Osteoblast (primary cell): ENCODE measurements around the gene LPIN3. TPM values are rescaled to one million over a fixed set of nuclear protein-coding genes. Genes with fewer than 3 reads are reported as not detected.

Source experiments
- DNase-seq: peaks from one replicate; pipeline ENCODE4 v3.0.0; 2011; ENCODE audit warnings: low spot score, mixed read lengths; ENCODE audit not compliant: insufficient read length; ENCODE audit errors: missing footprints
- H2AFZ ChIP-seq: 2 replicates; pipeline ENCODE4 v1.6.0; 2011; ENCODE audit warnings: mild to moderate bottlenecking, low read length
- H3K27ac ChIP-seq: 2 replicates; pipeline ENCODE4 v1.5.1; 2011; ENCODE audit warnings: mild to moderate bottlenecking, low read depth, low read length, moderate library complexity
- H3K27me3 ChIP-seq: 2 replicates; pipeline ENCODE4 v1.6.0; 2012; ENCODE audit warnings: mild to moderate bottlenecking, control low read depth, inconsistent platforms, low read length, moderate library complexity; ENCODE audit not compliant: insufficient read depth
- H3K36me3 ChIP-seq: 2 replicates; pipeline ENCODE4 v1.5.1; 2011; ENCODE audit warnings: mild to moderate bottlenecking, low read length, control low read depth, moderate library complexity; ENCODE audit not compliant: insufficient read depth
- H3K4me1 ChIP-seq: 2 replicates; pipeline ENCODE4 v1.5.1; 2011; ENCODE audit warnings: mild to moderate bottlenecking, low read length, control low read depth, moderate library complexity; ENCODE audit not compliant: insufficient read depth
- H3K4me2 ChIP-seq: 2 replicates; pipeline ENCODE4 v1.6.0; 2011; ENCODE audit warnings: mild to moderate bottlenecking, low read length; ENCODE audit not compliant: insufficient read depth
- H3K4me3 ChIP-seq: fragments of 200-600 bp; sonication (generic); 3 replicates; pipeline ENCODE4 v1.5.1; 2012; ENCODE audit warnings: mild to moderate bottlenecking, low read length, inconsistent platforms; ENCODE audit not compliant: insufficient read depth
- H3K79me2 ChIP-seq: 2 replicates; pipeline ENCODE4 v1.6.0; 2012; ENCODE audit warnings: mild to moderate bottlenecking, low read length, control low read depth, inconsistent platforms; ENCODE audit not compliant: insufficient read depth
- H3K9me3 ChIP-seq: 2 replicates; pipeline ENCODE4 v1.5.1; 2011; ENCODE audit warnings: low read depth, low read length, control low read depth
- H4K20me1 ChIP-seq: 2 replicates; pipeline ENCODE4 v1.6.0; 2012; ENCODE audit warnings: mild to moderate bottlenecking, low read length, control low read depth; ENCODE audit not compliant: insufficient read depth
- total RNA-seq: library from RNA; depleted of rRNA; stranded (reverse); fragments of >200 nt; gene quantifications from 2 replicates; pipeline ENCODE4 v1.2.3, GENCODE V29; 2012
- TF ChIP-seq, protein P1 (sequence below): IDR thresholded peaks from 2 replicates; pipeline ENCODE4 v1.5.1; 2011; ENCODE audit warnings: mild to moderate bottlenecking, low read depth, low read length, moderate library complexity; ENCODE audit errors: extremely low read depth

The LPIN3 gene, protein sequence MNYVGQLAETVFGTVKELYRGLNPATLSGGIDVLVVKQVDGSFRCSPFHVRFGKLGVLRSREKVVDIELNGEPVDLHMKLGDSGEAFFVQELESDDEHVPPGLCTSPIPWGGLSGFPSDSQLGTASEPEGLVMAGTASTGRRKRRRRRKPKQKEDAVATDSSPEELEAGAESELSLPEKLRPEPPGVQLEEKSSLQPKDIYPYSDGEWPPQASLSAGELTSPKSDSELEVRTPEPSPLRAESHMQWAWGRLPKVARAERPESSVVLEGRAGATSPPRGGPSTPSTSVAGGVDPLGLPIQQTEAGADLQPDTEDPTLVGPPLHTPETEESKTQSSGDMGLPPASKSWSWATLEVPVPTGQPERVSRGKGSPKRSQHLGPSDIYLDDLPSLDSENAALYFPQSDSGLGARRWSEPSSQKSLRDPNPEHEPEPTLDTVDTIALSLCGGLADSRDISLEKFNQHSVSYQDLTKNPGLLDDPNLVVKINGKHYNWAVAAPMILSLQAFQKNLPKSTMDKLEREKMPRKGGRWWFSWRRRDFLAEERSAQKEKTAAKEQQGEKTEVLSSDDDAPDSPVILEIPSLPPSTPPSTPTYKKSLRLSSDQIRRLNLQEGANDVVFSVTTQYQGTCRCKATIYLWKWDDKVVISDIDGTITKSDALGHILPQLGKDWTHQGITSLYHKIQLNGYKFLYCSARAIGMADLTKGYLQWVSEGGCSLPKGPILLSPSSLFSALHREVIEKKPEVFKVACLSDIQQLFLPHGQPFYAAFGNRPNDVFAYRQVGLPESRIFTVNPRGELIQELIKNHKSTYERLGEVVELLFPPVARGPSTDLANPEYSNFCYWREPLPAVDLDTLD
- total RNA-seq = 9.0 and 10.3 TPM in 2 replicates

DNA sequence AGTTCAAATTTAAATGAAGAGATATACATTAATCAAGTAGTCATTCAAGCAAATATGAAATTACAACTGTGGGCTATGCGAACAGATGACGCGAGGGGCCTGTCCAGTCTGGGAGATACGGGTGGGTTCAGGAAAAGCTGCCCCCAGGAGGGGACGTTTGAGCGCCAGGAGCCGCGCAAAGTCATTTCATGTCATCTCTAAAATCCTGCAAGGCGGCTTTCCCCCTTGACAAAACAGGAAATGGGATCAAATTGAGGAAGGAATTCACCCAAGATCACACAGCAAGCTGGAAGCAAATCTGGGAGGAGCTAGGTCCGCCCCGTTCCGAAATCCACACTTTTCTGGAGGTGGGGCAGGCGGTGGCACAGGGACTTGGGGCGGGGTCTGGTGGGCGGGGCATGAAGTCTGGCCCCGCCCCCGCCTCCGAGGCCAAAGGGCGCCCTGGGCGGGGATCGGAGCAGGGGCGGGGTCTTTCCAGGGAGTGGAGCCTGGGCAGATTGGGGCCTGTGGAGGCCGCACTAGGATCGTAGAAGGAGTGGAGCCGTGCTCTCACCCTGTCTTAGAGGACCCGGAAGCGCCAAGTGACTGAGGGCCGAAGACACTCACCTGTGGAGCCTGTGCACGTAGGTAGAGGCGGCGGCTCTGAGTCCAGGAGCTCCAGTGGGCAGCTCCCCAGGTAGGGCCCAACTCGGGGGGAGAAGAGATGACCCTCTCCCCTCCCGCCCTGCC is at the start of gene LPIN3:
Gene LPIN3, plus strand, starts transcription at position 495 of the 729 bp plus-strand sequence. CDS start 4,983 bp downstream, outside the sequence.
- H3K4me1 ChIP-seq = peaks cover 10% of the 10 kb centered on the region
- H2AFZ ChIP-seq = peak within 1 kb of the TSS; percentile 99
- H3K27ac ChIP-seq = peak within 1 kb of the TSS; percentile 51
- H3K4me3 ChIP-seq = peak within 1 kb of the TSS; percentile 81
- no peaks in the 10 kb centered on the region for H3K27me3 ChIP-seq
- peaks cover 2% of the 10 kb centered on the region for H3K79me2 ChIP-seq
- TF ChIP-seq, protein P1, sequence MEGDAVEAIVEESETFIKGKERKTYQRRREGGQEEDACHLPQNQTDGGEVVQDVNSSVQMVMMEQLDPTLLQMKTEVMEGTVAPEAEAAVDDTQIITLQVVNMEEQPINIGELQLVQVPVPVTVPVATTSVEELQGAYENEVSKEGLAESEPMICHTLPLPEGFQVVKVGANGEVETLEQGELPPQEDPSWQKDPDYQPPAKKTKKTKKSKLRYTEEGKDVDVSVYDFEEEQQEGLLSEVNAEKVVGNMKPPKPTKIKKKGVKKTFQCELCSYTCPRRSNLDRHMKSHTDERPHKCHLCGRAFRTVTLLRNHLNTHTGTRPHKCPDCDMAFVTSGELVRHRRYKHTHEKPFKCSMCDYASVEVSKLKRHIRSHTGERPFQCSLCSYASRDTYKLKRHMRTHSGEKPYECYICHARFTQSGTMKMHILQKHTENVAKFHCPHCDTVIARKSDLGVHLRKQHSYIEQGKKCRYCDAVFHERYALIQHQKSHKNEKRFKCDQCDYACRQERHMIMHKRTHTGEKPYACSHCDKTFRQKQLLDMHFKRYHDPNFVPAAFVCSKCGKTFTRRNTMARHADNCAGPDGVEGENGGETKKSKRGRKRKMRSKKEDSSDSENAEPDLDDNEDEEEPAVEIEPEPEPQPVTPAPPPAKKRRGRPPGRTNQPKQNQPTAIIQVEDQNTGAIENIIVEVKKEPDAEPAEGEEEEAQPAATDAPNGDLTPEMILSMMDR = peak; percentile 1
- no peaks in the 10 kb centered on the region for H3K9me3 ChIP-seq
- no peaks in the 10 kb centered on the region for H4K20me1 ChIP-seq
- peak within 1 kb of the TSS; percentile 100 for H3K4me2 ChIP-seq
- peak; percentile 98 for DNase-seq
- H3K36me3 ChIP-seq = no peaks in the 10 kb centered on the region

DNA sequence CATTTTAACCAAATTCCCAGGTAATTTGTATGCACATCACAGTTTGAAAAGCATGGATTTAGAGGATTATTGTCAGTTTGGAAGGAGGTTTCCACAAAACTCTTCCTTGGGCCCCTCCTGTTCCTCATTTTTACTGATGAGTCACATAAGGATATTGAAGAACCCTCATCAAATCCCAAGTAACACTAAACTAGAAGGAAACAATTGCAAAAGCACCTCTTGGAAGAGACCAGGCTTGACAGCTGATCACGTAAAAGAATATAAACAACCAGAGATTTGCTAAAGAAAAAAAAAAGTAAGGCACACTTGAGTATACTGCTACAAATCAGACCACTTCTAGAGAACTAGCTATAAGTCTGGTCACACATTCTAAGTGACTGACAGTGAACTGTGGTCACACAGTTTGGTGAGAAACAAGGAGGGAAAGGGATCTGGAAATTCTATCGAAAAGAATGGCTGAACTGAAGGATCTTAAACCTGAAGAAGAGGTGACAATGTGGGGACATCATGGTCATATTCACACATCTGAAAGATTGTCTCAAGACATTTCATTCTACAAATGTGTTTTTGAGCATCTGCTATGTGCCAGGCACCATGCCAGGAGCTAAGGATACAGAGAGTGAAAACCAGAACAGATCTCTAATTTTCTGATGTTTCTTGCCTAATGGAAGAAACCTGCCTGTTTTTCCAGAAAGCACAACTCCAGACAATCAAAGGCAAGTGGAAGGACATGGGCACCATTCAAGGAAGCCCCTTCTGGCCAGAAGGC is 47.2 kb upstream of the LPIN3 start:
- Histone ChIP-seq H3K4me2 (no peak overlapping the region), H3K4me1 (peaks cover 10% of the 10 kb centered on the region), H3K79me2 (peaks cover 90% of the 10 kb centered on the region), H3K27ac (no peak overlapping the region), H2AFZ (no peak overlapping the region), H3K4me3 (no peak overlapping the region), H3K36me3 (no peaks in the 10 kb centered on the region), H3K27me3 (no peaks in the 10 kb centered on the region), H3K9me3 (no peaks in the 10 kb centered on the region), H4K20me1 (peaks cover 34% of the 10 kb centered on the region)
- no peak for DNase-seq
- TF ChIP-seq, protein P1 = no peak

DNA sequence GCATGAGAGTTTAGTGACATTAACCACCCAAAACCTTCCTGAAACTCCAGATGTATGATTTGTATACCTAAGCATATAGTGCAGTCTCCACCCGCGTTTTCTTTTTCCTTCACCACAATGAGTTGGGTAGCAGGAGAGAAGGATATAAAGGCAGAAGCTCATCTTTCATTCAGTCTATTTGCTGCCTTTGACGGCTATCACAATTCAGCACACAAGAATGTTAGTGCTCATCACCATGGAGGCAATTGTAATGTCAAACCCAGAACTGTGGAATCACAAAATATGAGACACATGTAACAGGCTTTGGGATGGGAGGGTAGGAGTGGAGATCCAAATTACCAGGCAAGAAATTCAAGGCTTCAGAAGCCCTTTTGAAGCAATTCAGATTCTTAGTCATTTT is 40.7 kb upstream of the LPIN3 start:
- H2AFZ ChIP-seq = no peak overlapping the region
- peaks cover 16% of the 10 kb centered on the region for H3K4me1 ChIP-seq
- H4K20me1 ChIP-seq = peaks cover 52% of the 10 kb centered on the region
- no peak overlapping the region for H3K4me3 ChIP-seq
- no peak overlapping the region for H3K4me2 ChIP-seq
- no peaks in the 10 kb centered on the region for H3K9me3 ChIP-seq
- no peaks in the 10 kb centered on the region for H3K36me3 ChIP-seq
- H3K27me3 ChIP-seq = no peaks in the 10 kb centered on the region
- H3K79me2 ChIP-seq = peaks cover 90% of the 10 kb centered on the region
- DNase-seq = peak; percentile 73
- TF ChIP-seq, protein P1 = no peak
- H3K27ac ChIP-seq = no peak overlapping the region
